ENCODE results near the gene KSR1.

GRCh38 chr17:27546624-27547300, 90.5 kb downstream of the KSR1 start:
- TF ChIP-seq POLR2A (IDR thresholded peaks at IDR 0.05; ENCODE audit: control extremely low read depth in 1 of 2, low read depth in 2 of 2, low read length in 2 of 2) (no peak), BRCA1 (IDR thresholded peaks at IDR 0.05; ENCODE audit: low read depth, low read length) (no peak), BCL11A (IDR thresholded peaks at IDR 0.05; ENCODE audit: low read depth in 2 of 2, low read length in 2 of 2) (no peak), NRF1 (IDR thresholded peaks at IDR 0.05; ENCODE audit: low read depth, low read length) (no peak), CTCF (IDR thresholded peaks at IDR 0.05; ENCODE audit: control extremely low read depth in 1 of 3, insufficient read depth in 1 of 3, low read depth in 1 of 3, low read length in 3 of 3) (no peak), CHD2 (IDR thresholded peaks at IDR 0.05; ENCODE audit: low read length) (no peak), SAP30 (IDR thresholded peaks at IDR 0.05; ENCODE audit: insufficient read depth, insufficient replicate concordance, low read length) (no peak)

All from H1 (cell line).